Lower leg skin (tissue), 3 donors: ENCODE data around the gene TGFBR3.

Experiments
- POLR2A ChIP-seq, 2 donors: fragments of 450-650 bp; IDR thresholded peaks; one replicate each; pipeline ENCODE4 v1.6.1; 2016 to 2017; ENCODE audit warnings: antibody characterized with exemption in 2 of 2, mild to moderate bottlenecking in 1 of 2, moderate library complexity in 1 of 2
- TF ChIP-seq, protein P1 (sequence below), 3 donors: fragments of 450-650 bp; IDR thresholded peaks; one replicate each; pipeline ENCODE4 v1.5.1; 2016; ENCODE audit warnings: antibody characterized with exemption in 3 of 3, mild to moderate bottlenecking in 3 of 3, moderate library complexity in 2 of 3

DNA sequence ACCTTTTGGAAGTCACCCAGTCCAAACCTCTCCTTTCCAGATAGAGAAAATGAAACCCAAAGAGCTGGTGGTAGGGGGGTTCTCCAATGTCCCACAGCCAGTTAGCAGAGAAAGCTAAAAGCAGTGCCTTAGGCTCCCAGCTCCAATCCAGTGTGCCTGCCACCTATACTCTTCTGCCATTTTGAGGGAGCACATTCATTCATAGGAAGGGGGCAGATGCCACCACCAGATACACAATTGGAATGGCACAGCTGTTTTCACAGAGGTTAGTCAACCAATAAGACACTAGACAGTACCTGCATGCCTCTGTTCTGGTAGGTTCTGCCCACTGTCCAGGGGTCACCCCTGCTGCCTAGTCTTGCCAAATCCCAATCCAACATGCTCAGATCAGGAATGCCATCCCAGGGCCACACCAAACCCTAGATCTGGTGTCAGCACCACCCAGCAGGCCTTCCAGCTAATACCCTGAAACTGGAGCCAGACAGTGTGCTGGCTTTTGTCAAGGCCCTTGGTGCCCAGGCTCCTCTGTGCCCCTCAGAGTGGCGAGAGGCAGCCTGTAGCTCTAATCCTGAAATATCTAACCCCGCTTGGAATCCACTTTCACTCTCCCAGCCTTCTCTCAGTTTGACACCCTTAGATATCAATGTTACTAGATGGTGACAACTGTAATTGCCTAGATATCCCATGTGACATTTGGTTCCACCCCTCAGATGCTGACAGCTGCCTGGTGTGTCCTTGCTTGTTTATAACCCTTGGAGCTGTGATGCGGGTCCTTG lies 178.6 kb downstream of the TGFBR3 start:
- TF ChIP-seq, protein P1, sequence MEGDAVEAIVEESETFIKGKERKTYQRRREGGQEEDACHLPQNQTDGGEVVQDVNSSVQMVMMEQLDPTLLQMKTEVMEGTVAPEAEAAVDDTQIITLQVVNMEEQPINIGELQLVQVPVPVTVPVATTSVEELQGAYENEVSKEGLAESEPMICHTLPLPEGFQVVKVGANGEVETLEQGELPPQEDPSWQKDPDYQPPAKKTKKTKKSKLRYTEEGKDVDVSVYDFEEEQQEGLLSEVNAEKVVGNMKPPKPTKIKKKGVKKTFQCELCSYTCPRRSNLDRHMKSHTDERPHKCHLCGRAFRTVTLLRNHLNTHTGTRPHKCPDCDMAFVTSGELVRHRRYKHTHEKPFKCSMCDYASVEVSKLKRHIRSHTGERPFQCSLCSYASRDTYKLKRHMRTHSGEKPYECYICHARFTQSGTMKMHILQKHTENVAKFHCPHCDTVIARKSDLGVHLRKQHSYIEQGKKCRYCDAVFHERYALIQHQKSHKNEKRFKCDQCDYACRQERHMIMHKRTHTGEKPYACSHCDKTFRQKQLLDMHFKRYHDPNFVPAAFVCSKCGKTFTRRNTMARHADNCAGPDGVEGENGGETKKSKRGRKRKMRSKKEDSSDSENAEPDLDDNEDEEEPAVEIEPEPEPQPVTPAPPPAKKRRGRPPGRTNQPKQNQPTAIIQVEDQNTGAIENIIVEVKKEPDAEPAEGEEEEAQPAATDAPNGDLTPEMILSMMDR (IDR thresholded peaks at IDR 0.05): no peak
- no peak for TF ChIP-seq POLR2A (IDR thresholded peaks at IDR 0.05)
